ENCODE data around the gene BCL6B.
"Not testable (repeated sequence)": the region's sequence is repeated elsewhere in the genome, so short reads cannot be mapped to it uniquely, and the experiment has no call there.

Gene BCL6B

DNA sequence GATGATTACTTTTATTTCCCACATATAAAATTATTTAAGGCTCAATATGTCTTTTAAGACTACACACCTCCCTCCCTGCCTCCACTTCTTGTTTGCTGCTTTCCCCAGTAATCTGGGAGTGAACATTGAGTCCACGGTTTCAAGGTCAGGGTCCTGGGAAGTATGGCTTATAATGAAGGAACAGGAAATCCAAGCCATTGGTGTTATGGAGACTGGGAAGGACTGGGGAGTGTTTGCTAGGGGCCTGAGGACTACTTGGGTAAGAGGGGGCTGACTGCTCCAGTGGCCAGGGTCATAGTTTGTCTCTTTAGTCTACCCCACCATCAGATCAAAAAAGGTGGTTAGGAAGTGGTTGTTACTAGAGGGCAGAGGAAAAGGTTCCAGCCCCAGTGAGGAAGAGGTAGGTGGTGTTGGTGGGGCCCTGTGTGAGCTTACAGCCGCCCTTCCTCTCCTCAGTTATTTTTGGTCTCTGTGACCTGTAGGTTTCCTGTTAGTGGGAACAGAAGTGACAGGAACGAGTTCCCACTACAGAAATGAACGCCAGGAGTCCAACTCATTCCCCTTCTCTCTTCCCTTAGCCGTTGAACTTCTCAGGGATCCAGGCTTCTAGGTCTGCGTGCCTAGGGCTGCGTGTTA is 12.2 kb downstream of the BCL6B start:
- DNase-seq = peak in 4 of 6 experiments; percentile 25 to 72 (median 46)

DNA sequence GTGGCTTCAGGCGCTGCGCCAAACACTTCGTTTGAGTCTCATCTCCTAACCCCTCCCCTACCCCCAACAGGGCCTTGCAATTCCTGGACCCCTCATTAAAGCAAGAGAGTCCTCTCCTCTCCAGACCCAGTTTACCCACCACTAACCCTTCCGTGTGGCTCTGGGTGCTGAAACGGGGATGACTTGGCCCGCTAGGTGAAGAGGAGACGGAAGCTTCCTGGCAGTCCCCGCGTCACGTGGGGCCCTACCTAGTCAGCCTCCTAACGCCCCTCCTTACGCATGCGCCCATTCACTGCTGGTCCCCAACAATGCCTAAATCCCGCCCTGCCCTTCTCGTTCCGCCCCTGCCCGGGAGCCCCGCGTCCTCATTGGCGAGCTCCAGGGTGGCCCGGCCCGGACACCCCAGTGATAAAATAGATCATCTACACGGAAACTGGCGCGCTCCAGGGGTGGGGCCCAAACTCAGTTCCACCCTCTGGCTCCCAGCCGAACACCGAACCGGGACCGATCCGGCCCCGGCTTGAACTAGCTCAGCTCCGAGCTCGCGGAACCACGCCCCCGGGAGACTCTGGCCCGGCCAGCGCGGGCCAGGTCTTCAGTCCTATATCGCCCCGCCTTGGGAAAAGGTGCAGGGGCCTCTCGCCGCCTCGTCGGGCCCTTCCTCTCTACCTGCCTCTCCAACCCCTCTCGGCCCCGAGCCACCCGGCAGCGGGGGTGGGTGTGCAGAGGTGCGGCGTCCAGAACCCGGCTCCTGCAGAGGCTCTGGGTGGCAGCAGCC is 12.9 kb downstream of the BCL6B start, which contains the start of gene SLC16A13:
TSS of gene SLC16A13 (plus strand) at position 425 of the 778 bp plus-strand sequence. CDS start 368 bp downstream, outside the sequence.
- DNase-seq = peak; percentile 93 to 99 (median 97)

DNA sequence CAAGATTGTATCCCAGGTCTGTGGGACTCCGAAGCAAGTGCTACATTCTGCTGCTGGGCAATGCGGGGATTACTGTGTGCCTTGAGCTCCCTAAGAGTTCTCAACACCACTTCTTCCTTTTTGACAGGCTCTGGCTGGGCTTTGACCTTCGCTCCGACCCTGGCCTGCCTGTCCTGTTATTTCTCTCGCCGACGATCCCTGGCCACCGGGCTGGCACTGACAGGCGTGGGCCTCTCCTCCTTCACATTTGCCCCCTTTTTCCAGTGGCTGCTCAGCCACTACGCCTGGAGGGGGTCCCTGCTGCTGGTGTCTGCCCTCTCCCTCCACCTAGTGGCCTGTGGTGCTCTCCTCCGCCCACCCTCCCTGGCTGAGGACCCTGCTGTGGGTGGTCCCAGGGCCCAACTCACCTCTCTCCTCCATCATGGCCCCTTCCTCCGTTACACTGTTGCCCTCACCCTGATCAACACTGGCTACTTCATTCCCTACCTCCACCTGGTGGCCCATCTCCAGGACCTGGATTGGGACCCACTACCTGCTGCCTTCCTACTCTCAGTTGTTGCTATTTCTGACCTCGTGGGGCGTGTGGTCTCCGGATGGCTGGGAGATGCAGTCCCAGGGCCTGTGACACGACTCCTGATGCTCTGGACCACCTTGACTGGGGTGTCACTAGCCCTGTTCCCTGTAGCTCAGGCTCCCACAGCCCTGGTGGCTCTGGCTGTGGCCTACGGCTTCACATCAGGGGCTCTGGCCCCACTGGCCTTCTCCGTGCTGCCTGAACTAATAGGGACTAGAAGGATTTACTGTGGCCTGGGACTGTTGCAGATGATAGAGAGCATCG is 15.4 kb downstream of the BCL6B start:
- DNase-seq = no peak

DNA sequence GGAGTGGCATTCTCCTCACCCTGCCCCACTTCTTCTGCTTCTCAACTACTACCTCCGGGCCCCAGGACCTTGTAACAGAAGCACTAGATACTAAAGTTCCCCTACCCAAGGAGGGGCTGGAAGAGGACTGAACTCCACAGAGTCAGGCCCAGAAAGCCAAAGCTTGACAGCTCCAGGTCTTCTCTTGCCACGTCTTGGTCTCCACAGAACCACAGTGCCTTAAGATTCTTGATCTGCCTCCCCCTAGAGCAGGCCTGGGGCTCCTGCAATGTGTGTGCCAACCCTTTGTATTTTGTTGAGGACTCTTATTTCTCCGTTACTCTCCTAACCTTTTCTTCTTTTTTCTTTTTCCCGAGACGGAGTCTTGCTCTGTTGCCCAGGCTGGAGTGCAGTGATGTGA is 17.0 kb downstream of the BCL6B start:
- peak in 2 of 6 experiments; percentile 26 for DNase-seq

DNA sequence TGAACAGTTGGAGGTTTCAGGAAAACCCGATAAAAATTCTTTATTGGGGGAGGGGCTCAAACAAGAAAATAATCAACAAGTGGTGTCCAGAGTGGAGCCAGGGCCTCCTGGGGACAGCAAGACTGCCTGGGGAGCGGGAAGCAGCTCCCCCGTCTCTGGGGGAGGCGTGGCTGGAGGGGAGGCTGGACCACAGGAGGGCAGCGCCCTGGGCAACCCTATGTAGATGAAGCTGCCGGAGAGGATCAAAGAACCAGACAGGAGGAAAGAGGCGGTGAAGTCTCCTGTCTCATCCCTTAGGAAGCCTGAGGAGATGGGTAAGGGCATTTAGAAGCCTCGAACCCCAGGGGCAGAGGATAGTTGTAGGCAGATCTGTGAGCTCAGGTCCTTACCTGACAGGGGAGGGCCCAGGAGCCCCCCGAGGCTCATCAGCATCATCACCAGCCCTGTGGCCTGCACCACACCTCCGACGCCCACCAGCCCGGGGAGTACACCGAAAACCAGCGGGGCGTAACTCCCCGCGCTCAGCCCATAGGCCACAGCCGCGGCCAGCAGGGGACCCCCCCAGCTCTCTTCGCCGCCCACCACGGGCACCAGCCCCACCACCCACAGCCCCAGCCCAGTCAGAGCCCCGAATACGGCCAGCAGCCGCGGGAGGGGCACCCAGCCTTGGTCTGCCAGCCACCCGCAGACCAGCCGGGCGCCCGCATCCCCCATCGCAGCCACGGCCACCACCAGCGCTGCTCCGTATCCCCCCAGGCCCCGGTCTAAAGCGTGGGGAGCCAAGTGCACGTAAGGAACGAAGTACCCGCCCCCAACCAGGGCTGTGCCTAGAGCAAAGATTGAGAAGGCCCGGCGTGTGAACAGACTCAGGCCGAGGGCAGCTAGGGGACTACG is 19.0 kb downstream of the BCL6B start:
- peak in 2 of 6 experiments; percentile 42 to 55 for DNase-seq

DNA sequence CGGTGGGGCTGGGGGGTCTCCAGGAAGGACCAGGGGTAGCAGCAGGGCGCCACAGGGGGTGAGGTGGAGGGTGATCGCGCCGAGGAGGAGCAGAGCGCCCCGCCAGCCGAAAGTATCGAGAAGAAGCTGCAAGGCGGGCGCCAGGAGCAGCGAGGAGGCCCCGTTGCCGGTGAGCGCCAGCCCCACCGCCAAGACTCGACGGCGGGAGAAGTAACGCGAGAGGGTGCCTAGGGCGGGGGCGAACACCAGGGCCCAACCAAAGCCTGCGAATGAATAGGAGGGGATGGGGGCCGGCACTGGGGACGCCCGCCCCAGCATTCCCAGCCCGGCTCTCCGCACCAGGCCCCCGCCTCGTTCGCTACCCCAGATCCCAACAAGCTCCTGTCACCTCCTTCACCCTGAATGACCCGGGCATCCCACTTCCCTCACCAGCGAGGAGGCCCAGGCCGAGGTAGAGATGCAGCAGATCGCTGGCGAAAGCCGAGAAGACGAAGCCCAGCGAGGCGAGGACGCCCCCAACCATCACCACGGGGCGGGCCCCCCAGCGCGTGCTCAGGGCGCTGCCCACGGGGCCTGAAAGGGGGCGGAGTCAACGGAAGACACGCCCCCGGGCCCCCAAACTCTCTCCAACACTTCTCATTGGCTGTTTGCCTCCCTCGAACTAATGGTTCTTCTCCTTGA is 19.8 kb downstream of the BCL6B start:
- DNase-seq = peak; percentile 23 to 68 (median 58)

DNA sequence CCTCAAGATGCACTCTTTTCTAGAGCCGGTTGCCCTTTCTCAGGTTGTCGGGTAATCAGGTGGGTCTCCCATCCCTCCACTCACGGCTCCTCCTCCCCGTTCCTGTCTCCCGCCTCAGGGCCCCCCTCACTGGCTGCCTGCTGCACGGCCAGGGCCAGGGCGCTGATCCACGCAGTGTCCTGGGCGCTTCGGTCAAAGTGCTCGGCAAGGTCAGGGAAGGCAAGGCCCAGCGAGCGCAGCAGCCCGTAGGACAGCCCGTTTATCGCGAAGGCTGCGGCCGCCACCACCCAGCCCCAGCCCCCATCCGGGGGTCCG is 20.3 kb downstream of the BCL6B start:
- DNase-seq = no peak

DNA sequence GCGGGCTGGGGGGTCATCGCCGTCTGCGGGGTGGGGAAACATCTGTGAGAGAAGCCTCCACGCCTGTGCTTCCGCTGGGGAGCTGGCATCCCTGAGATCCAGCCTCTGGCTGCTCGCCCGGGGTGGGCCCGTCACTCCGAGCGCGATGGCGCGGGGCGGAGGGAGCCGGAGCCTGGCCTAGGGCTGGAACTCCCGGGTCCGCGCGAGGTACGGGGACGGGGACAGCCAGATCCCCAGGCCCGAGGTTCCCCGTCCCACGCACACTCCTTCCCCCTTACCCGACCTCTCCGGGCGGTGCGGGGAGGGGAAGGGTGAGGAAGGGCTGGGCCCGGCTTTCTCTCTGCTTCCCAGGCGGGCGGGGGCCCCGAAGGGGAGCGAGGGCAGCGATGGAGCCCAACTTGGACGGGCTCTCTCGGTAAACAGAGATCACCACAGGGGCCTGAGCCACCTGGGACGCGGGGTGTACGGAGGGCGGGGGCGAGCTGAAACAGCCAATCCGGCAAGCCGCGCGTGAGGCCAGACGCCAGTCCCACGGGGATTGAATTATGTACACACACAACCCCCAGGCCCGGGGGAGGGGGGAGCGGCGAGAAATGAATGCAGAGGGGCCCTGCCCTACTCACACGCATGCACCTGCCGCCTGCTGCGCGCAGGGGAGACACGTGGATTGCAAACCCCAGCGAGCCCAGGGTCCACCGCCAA is 20.8 kb downstream of the BCL6B start, which contains the start of gene SLC16A11:
TSS of gene SLC16A11 (minus strand) at position 596 of the 702 bp plus-strand sequence. CDS start at position 17, 579 bp downstream.
- DNase-seq = peak in 4 of 6 experiments; percentile 28 to 66 (median 46)

DNA sequence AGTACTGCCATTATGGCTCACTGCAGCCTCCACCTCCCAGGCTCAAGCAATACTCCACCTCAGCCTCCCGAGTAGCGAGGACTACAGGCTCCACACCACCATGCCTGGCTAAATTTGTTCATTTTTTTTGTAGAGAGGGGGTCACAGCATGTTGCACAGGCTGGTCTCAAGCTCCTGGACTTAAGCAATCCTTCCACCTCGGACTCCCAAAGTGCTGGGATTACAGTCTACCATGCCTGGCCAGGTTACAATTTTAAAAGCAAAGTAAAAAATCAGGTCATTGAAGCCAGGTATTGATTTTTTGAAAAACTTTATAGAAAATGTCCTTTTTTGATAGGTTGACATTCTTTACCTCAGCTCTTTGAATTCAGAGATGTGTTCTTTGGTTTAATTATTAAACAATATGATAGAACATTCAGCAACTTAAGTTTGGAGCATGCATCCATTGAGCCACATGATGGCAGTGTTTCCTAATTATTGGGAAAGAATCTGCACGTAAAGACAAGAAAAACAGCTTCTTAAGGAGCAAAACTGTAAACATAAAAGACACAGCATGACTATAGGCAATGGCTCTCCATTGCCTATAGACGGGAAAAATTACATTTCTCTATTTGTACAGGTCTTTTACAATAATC is 22.8 kb downstream of the BCL6B start:
- peak in 5 of 6 experiments; percentile 27 to 79 (median 70) for DNase-seq

DNA sequence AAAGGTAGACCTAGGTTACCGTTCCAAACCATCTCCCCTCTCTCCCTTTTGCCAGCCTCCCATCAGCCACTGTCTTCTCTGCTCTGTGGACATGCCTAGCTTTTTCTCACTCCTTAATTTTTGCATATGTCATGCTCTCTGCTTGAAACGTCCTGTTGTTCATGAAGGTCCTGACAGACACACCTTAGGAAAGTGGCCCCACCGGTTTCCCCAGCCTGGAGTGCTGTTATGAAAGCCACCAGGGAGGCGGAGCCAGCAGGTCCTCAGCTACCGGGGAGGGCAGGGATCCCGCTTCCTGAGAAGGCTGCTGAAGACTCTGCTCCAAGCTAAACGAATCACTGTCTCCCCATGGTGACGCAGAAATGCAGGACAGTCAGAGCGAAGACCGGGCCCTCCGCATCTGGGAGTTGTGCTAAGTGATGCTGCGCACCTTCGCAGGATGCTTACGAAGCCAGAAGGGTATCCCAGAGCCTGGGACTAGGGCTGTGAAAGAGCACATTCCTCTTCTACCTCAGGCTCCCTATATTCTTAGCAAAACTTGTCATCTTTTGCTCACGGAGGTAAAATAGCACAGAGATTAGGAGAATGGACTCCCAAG is 23.4 kb downstream of the BCL6B start:
- DNase-seq = peak in 5 of 6 experiments; percentile 16 to 79 (median 39)

DNA sequence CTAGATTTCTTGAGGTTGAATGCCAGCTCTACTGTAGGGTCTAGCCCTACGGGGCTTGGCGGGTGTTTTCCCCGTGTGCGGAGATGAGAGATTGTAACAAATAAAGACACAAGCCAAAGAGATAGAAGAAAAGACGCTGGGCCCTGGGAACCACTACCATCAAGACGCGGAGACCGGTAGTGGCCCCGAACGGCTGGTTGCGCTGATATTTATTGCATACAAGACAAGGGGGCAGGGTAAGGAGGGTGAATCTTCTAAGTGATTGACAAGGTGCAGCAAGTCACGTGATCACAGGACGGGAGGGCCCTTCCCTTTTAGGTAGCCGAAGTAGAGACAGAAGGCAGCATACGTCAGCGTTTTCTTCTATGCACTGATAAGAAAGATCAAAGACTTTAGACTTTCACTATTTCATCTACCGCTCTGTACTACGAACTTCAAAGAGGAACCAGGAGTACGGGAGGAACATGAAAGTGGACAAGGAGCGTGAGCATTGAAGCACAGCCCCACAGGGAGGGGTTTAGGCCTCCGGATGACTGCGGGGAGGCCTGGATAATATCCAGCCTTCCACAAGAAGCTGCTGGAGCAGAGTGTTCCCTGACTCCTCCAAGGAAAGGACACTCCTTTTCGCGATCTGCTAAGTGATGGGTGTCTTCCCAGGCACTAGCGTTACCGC is 24.0 kb downstream of the BCL6B start:
- DNase-seq = peak; percentile 61 to 83 (median 71)

DNA sequence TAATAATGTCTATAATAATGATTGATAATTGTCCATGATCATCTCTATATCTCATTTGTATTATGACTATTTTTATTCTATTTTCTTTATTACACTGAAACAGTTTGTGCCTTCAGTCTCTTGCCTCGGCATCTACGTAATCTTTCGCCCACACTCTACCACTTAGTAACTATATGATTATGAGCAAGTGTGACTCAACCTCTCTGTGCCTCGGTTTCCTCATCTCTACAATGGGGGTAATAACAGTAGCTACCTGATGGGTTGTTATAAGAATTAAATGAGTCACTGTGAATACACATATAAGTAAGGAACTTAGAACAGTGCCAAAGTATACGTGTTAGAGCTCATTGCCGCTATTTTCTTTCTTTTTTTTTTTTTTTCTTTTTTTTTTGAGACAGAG is 24.7 kb downstream of the BCL6B start:
- DNase-seq = no peak

DNA sequence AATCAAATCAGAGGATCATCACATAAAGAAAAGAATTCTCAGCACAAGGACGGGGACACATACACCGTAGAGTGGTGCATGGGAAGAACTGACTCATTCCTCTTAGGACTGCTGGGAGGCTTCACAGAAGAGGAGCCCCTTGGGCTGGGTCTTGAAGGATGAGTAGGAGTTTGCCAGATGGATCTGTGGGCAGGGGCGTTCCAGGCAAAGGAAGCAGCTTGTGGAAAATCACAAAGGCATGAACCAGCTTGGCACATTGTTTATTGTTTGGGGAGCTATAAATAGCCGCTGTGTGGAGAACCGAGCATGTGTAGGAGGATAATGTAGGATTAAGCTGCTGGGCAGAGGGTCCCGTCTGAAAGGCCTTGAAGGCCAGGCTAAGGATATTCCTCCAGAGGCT is 26.1 kb downstream of the BCL6B start:
- no peak for DNase-seq

DNA sequence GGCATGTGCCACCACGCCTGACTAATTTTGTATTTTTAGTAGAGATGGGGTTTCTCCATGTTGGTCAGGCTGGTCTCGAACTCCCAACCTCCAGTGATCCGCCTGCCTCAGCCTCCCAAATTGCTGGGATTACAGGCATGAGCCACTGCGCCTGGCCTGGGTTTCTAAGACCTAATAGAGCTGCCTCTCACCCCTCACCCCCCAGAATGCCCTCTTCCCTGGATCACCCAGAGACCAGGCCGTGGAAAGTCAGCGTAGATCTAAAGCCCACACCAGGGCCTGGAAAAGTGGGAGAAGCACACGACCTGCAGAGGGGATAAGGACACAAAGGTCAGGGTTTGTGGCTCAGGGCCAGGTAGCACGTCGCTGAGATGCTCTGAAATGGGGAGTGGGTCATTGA is 27.7 kb downstream of the BCL6B start:
- DNase-seq = not testable (repeated sequence)

DNA sequence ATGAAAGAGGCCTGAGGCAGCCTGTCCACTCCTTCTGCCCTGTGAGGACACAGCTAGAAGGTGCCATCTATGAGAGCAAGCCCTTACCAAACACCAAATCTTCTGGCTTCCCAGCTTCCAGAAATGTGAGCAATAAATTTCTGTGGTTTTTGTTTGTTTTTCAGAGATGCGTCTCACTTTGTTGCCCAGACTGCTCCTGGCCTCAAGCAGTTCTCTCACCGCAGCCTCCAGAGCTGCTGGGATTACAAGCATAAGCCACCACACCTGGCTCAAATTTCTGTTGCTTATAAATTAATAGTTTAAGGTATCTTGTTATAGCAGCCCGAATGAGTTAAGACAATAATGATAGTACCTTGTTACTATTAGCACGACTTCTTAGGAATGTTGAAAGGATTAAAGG is 33.5 kb downstream of the BCL6B start:
- DNase-seq = no peak

DNA sequence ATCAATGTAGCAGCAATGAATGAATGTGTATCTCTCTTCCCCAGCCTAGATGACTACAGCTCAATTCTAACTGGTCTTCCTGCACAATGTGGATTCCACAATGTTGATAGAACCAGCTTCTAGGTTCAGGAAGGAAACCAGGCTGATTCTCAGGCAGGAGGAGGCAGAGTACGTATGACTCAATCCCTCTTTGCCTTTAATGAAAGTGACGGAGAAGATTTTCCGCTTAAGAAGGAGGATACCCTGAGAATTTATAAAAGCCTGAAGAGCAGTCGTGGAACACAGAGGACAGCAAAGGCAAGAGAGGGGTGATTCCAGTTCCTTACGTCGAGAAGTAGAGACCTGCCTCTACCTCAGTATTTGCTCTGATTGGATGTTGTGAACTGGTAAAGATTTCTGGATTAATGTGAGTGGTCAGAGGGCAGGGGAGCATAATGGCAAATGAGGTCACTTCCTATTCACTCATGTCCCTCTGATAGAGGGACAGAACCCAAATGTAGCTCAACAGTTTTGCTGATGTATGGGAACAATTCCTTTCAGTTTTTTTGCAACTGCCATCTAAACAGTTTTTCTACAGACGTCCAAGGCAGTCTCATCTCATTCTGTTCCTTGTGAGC is 36.1 kb downstream of the BCL6B start:
- no peak for DNase-seq

DNA sequence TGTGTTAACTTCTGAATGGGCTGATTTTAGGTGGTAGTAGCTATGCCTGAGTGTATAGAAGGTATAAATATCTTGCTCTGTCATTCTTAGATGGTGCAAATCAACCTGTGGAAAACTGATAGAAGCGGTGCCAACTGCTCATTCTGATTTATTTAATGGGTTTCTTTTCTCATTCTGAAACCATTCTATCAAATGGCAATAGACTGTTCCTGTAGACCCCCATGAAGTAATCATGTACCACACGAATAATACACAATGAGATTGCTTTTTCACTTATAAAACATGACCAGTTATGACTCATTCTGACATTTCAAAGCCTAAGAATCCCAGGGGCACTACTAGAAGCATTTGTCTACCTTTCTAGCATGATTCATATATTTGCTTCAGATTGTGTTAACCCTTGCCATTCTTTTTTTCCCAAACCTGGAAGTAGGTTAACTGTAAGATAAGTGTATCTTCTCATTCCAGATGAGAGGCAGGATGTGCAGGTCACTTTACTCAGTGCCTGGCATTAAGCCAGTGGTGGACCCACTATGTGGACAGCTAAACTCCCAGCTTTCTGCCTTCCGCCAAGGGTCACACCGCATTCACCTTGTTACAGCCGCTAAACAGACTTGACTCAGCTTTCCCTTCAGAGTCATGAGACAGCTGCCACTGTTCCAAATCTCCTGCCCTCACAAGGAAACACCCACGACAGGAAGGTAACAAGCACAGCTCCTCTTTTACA is 37.5 kb downstream of the BCL6B start:
- DNase-seq = no peak

DNA sequence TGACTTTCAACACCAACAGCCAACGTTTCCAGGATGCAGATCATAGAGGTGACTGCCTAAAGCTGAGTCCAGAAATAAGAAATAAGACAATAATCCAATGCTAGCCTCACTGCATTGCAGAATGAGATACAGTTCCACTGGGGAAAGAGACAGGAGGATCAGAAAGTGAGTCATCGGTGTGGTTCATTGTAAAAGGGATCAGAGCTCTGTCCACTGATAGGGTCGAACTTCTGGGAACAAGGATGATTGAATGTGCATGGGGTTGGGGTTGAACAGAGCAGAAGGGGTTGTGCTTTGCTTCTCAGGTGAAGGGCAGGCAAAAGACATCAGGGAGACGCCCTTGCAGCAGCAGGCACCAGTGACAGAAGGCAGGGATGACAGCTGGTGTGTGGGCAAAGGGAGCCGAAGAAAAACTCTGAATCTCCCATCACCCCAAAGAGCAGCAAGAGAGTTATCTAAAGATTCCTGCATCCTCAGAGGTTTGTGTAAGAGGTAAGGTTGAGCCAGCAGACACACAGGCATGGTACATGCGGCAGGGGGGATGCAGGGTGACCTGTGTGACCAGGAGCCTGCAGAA is 40.8 kb downstream of the BCL6B start:
- DNase-seq = no peak

Data from stimulated activated naive CD4-positive, alpha-beta T cell (primary cell).